NB4 (cell line): ENCODE data around the gene NDUFA9.
A peak's percentile ranks its signal among the peaks of the same experiment; 100 is the strongest.

Experiments
- DNase-seq: peaks from one replicate; pipeline ENCODE4 v3.0.0; 2010; ENCODE audit warnings: low read depth
- H3K4me3 ChIP-seq: one replicate; pipeline ENCODE4 v1.5.1; 2011; ENCODE audit warnings: mild to moderate bottlenecking, low read depth, low read length, moderate library complexity
- CTCF ChIP-seq: IDR thresholded peaks from one replicate; pipeline ENCODE4 v1.5.1; 2012; ENCODE audit warnings: low read depth, low read length
- MYC ChIP-seq: IDR thresholded peaks from 2 replicates; pipeline ENCODE4 v1.6.1; 2011; ENCODE audit warnings: low read depth, low read length
- POLR2A ChIP-seq: IDR thresholded peaks from 2 replicates; pipeline ENCODE4 v1.6.1; 2011; ENCODE audit warnings: mild to moderate bottlenecking; ENCODE audit not compliant: insufficient read length; ENCODE audit errors: extremely low read depth
- TF ChIP-seq, protein P1 (sequence below): IDR thresholded peaks from 2 replicates; pipeline ENCODE4 v1.6.1; 2011; ENCODE audit warnings: low read depth, low read length

NDUFA9 gene

GRCh38 chr12:4648501-4649357 is at the start of gene NDUFA9, which contains the start of gene AKAP3:
TSS of gene NDUFA9 (plus strand) at chr12:4649114. CDS start at chr12:4649127, 13 bp downstream.
TSS of gene AKAP3 (minus strand) at chr12:4649051. CDS start at chr12:4638196, 10,855 bp downstream.
- peak within 1 kb of the TSS; percentile 97 for H3K4me3 ChIP-seq
- no peak for TF ChIP-seq CTCF
- TF ChIP-seq POLR2A = peak; percentile 80
- TF ChIP-seq, protein P1, sequence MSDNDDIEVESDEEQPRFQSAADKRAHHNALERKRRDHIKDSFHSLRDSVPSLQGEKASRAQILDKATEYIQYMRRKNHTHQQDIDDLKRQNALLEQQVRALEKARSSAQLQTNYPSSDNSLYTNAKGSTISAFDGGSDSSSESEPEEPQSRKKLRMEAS = peak; percentile 62
- TF ChIP-seq MYC = peak; percentile 69
- peak; percentile 85 for DNase-seq

DNA sequence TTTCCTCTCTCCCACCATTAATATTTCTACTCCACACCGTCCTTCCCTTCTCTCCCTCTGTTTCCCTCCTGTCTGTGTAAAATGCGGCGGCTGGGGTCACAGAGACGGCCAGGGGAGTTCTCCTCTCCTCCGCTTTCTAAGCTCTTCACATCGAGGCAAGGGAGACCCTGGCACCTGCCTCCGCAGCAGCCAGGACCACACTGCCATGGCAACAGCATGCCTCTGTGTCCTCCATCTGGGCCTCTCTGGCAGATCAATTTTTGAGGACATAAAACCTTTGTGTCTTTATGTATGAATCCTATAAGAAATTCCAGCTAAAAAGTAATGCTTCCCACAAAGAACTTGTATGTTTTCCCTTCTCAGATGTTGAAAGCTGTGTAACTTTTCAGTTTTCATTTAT is 45.5 kb upstream of the NDUFA9 start:
- no peak for TF ChIP-seq CTCF
- TF ChIP-seq POLR2A = no peak
- no peak for TF ChIP-seq MYC
- TF ChIP-seq, protein P1 = no peak
- H3K4me3 ChIP-seq = no peak overlapping the region
- DNase-seq = no peak

- H3K4me3 ChIP-seq = no peak overlapping the region
- TF ChIP-seq POLR2A = no peak
- TF ChIP-seq, protein P1 = no peak
- no peak for TF ChIP-seq MYC
- no peak for TF ChIP-seq CTCF
- no peak for DNase-seq
Measured at GRCh38 chr12:4603946-4604345, 45.0 kb upstream of the NDUFA9 start.

DNA sequence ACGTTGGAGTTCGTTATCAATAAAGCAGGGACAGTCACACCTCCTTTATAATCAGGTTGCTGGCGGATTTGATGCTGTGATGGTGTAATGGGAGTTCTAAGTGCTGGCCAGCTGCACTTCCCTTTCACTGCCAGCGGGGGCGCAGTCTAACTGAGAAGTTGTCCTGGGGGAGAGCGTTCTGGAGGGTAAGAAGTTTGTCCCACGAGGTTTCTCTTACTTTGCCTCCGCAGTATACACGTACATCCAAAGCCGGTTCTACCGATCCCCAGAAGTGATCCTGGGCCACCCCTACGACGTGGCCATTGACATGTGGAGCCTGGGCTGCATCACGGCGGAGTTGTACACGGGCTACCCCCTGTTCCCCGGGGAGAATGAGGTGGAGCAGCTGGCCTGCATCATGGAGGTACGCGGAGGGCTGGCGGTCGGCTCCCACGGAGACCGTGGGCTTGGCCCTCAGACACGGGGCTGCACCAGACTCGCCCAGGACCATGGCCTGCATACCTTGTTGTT is 44.2 kb upstream of the NDUFA9 start:
- peak; percentile 87 for DNase-seq
- H3K4me3 ChIP-seq = peak overlapping the region; percentile 78
- TF ChIP-seq POLR2A (peak; percentile 22), CTCF (peak; percentile 97), MYC (no peak)
- TF ChIP-seq, protein P1 = peak; percentile 58; the same call in 1 of the 2 replicates

DNA sequence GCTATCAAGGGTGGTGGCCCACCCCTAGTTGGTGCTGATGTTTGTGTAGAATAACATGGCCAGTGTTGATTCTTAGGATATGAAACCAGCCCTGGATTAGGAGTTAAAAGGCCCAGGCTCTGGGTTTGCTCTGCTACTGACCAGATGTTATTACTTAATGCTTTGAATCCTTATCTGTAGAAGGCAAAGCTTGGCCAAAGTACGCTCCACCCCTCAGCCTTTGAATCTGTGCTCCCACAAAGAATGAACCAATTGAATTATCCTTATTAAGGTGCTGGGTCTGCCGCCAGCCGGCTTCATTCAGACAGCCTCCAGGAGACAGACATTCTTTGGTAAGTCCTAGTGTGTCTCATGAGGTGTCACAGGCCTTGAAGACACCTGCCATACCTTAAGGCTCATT is 41.9 kb upstream of the NDUFA9 start:
- TF ChIP-seq, protein P1 = no peak
- no peak for TF ChIP-seq CTCF
- no peak for TF ChIP-seq MYC
- TF ChIP-seq POLR2A = no peak
- H3K4me3 ChIP-seq = no peak overlapping the region
- no peak for DNase-seq
